Hepatocyte (in vitro differentiated cells): ENCODE data around the gene PLPP6. TPM values are rescaled to one million over a fixed set of nuclear protein-coding genes. Genes with fewer than 3 reads are reported as not detected.

ENCODE experiments used
- DNase-seq: peaks from one replicate; pipeline ENCODE4 v3.0.0-alpha.2; 2016; ENCODE audit warnings: low spot score
- H2AFZ ChIP-seq: fragments of 200-600 bp; sonication (generic); 2 replicates; pipeline ENCODE4 v1.6.0; 2016; ENCODE audit warnings: antibody characterized with exemption, mild to moderate bottlenecking
- H3K27ac ChIP-seq: fragments of 200-600 bp; sonication (generic); 2 replicates; pipeline ENCODE4 v1.5.1; 2016; ENCODE audit warnings: mild to moderate bottlenecking
- H3K27me3 ChIP-seq: fragments of 200-600 bp; sonication (generic); 2 replicates; pipeline ENCODE4 v1.6.1; 2016
- H3K36me3 ChIP-seq: fragments of 200-600 bp; sonication (generic); replicated peaks from 2 replicates; pipeline ENCODE4 v1.5.1; 2016; ENCODE audit warnings: low read depth; ENCODE audit not compliant: insufficient read depth
- H3K4me1 ChIP-seq: fragments of 200-600 bp; sonication (generic); 2 replicates; pipeline ENCODE4 v1.5.1; 2016; ENCODE audit warnings: mild to moderate bottlenecking, moderate library complexity; ENCODE audit not compliant: insufficient read depth
- H3K4me2 ChIP-seq: fragments of 200-600 bp; sonication (generic); 2 replicates; pipeline ENCODE4 v1.6.0; 2016
- H3K4me3 ChIP-seq: fragments of 200-600 bp; sonication (generic); 2 replicates; pipeline ENCODE4 v1.5.1; 2016; ENCODE audit warnings: mild to moderate bottlenecking
- H3K79me2 ChIP-seq: fragments of 200-600 bp; sonication (generic); 2 replicates; pipeline ENCODE4 v1.6.0; 2017; ENCODE audit warnings: mild to moderate bottlenecking
- H3K9me2 ChIP-seq: fragments of 200-600 bp; sonication (generic); replicated peaks from 2 replicates; pipeline ENCODE4 v1.6.0; 2017; ENCODE audit warnings: mild to moderate bottlenecking; ENCODE audit not compliant: insufficient read depth
- H3K9me3 ChIP-seq: fragments of 200-600 bp; sonication (generic); 2 replicates; pipeline ENCODE4 v1.5.1; 2016; ENCODE audit warnings: low read depth, mild to moderate bottlenecking
- H4K20me1 ChIP-seq: fragments of 200-600 bp; sonication (generic); 2 replicates; pipeline ENCODE4 v1.6.0; 2016; ENCODE audit warnings: mild to moderate bottlenecking; ENCODE audit not compliant: insufficient read depth, poor library complexity, severe bottlenecking
- CTCF ChIP-seq: fragments of 200-600 bp; sonication (generic); IDR thresholded peaks from 2 replicates; pipeline ENCODE4 v1.5.1; 2016; ENCODE audit warnings: antibody characterized with exemption, mild to moderate bottlenecking; ENCODE audit not compliant: poor library complexity
- EZH2 ChIP-seq: fragments of 200-600 bp; sonication (generic); IDR thresholded peaks from 2 replicates; pipeline ENCODE4 v1.6.1; 2016; ENCODE audit warnings: antibody characterized with exemption, mild to moderate bottlenecking, borderline replicate concordance
- EZH2phosphoT487 ChIP-seq: fragments of 200-600 bp; sonication (generic); IDR thresholded peaks from one replicate; pipeline ENCODE4 v1.6.1; 2018; ENCODE audit warnings: antibody characterized with exemption, mild to moderate bottlenecking, low read depth, moderate library complexity; ENCODE audit not compliant: unreplicated experiment, severe bottlenecking
- WGBS: methylation state at CpG from one replicate; pipeline ENCODE4 v1.1.6; 2016; ENCODE audit warnings: low lambda C conversion rate; ENCODE audit errors: missing lambda C conversion rate; 5-methylcytosine and 5-hydroxymethylcytosine counted together
- polyA plus RNA-seq: library from polyadenylated mRNA; unstranded; fragments of >200 nt; fragmentation: Nextera tagmentation; extraction: Ambion mirVana; gene quantifications from 2 replicates; pipeline ENCODE4 v1.2.1, GENCODE V29; 2016
- total RNA-seq: library from RNA; depleted of rRNA; stranded (reverse); fragments of >200 nt; gene quantifications from 2 replicates; pipeline ENCODE4 v1.2.3, GENCODE V29; 2014

The PLPP6 gene
- total and polyA plus RNA-seq, 2 experiments from 2014 or later: 19.6 to 32.1 TPM

GRCh38 chr9:4620057-4620765 lies 41.9 kb upstream of the PLPP6 start:
- Histone ChIP-seq H3K27me3 (no peaks in the 10 kb centered on the region), H3K4me3 (no peak overlapping the region), H3K36me3 (no peaks in the 10 kb centered on the region), H3K4me1 (no peaks in the 10 kb centered on the region), H3K4me2 (no peak overlapping the region), H4K20me1 (no peaks in the 10 kb centered on the region), H3K79me2 (no peaks in the 10 kb centered on the region), H3K9me2 (no peaks in the 10 kb centered on the region), H2AFZ (no peak overlapping the region), H3K27ac (no peak overlapping the region), H3K9me3 (no peaks in the 10 kb centered on the region)
- TF ChIP-seq EZH2: no peak
- no peak for TF ChIP-seq CTCF
- TF ChIP-seq EZH2phosphoT487: no peak
- 88% methylated on average over 3 of the region's 3 CpGs for WGBS
- no peak for DNase-seq

GRCh38 chr9:4620881-4621555 lies 41.1 kb upstream of the PLPP6 start:
- no peak overlapping the region for H3K4me2 ChIP-seq
- H3K4me1 ChIP-seq: no peaks in the 10 kb centered on the region
- no peak for DNase-seq
- no peaks in the 10 kb centered on the region for H3K79me2 ChIP-seq
- H3K4me3 ChIP-seq: no peak overlapping the region
- no peak overlapping the region for H3K27ac ChIP-seq
- H3K9me2 ChIP-seq: no peaks in the 10 kb centered on the region
- no peaks in the 10 kb centered on the region for H3K9me3 ChIP-seq
- WGBS: 60% methylated on average over 2 of the region's 2 CpGs
- H3K36me3 ChIP-seq: no peaks in the 10 kb centered on the region
- no peaks in the 10 kb centered on the region for H3K27me3 ChIP-seq
- no peaks in the 10 kb centered on the region for H4K20me1 ChIP-seq
- TF ChIP-seq EZH2phosphoT487 (no peak), CTCF (no peak), EZH2 (no peak)
- H2AFZ ChIP-seq: no peak overlapping the region

- H3K36me3 ChIP-seq: no peaks in the 10 kb centered on the region
- peaks cover 2% of the 10 kb centered on the region for H3K9me2 ChIP-seq
- no peak overlapping the region for H3K4me3 ChIP-seq
- no peaks in the 10 kb centered on the region for H3K9me3 ChIP-seq
- no peaks in the 10 kb centered on the region for H4K20me1 ChIP-seq
- H3K79me2 ChIP-seq: no peaks in the 10 kb centered on the region
- TF ChIP-seq CTCF: no peak
- TF ChIP-seq EZH2phosphoT487: no peak
- TF ChIP-seq EZH2: no peak
- no peak overlapping the region for H3K27ac ChIP-seq
- no peaks in the 10 kb centered on the region for H3K4me1 ChIP-seq
- no peaks in the 10 kb centered on the region for H3K27me3 ChIP-seq
- no peak overlapping the region for H3K4me2 ChIP-seq
- H2AFZ ChIP-seq: no peak overlapping the region
- DNase-seq: no peak
- WGBS: 80% methylated on average over 10 of the region's 10 CpGs
These were observed 40.1 kb upstream of the PLPP6 start for GRCh38 chr9:4622016-4622415.
